Prostate gland (tissue), 2 donors: Measurements from ENCODE around the gene PARG.

Experiments
- CTCF ChIP-seq, 4 experiments: fragments of 200-600 bp in 2 of 4; fragments of 450-650 bp in 2 of 4; sonication (generic) in 2 of 4; IDR thresholded peaks; 1 replicate in 3 of 4; 2 replicates in 1 of 4; pipeline ENCODE4 v1.5.1; 2016 to 2019; ENCODE audit warnings: antibody characterized with exemption in 4 of 4, mild to moderate bottlenecking in 2 of 4, moderate library complexity in 2 of 4
- POLR2A ChIP-seq: fragments of 450-650 bp; IDR thresholded peaks from one replicate; pipeline ENCODE4 v1.6.1; 2016; ENCODE audit warnings: antibody characterized with exemption, mild to moderate bottlenecking
- POLR2AphosphoS5 ChIP-seq: sonication (generic); formaldehyde crosslinking; IDR thresholded peaks from one replicate; pipeline ENCODE4 v1.6.1; 2017; ENCODE audit warnings: antibody characterized with exemption

- TF ChIP-seq POLR2A (no peak), CTCF (IDR thresholded peaks at IDR 0.05) (no peak), POLR2AphosphoS5 (no peak)
Measured at GRCh38 chr10:49827297-49827696, 114.5 kb downstream of the PARG start.
